ENCODE data around the gene ZDHHC21. TPM values are rescaled to one million over a fixed set of nuclear protein-coding genes. Genes with fewer than 3 reads are reported as not detected.

ZDHHC21 gene
- total and polyA plus RNA-seq, 2 donors (not counting 3 experiments of a cell fraction or from before 2014, with no cell fraction given): 7.2 to 25.9 TPM

DNA sequence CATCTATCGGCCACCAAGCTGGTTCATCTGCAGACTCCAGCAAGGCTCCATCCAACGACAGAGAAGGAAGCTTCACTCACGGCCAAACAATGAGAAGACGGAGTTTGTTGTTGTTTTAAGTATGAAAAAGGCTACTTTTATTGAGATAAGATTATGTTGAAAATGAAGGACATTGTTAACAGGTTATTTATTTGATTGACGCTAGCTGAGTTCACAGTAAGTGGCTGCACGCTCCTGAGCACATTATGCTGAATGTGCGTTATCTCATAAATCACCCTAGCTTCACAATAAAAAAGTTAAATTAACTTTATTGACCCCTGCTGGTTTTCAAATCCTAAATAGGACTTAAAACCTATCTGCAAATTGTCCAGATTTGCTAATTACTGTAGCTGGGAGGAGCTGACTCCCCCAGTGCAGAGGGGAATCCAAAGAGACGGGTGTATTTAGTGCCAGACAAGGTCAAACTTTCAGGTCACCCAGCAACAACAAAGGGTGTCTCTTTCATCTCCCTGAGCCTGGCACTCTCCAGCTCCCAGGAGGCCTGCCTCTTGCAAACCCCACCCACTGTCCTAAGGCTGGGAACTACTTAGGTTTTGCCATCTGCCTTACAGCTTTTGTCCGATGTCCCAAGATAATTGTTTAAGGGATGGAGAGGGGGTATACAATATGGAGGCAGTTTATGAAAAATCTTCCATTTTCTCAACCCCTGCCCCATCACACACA is 129.2 kb downstream of the ZDHHC21 start:
- intact Hi-C loops (cut with micrococcal nuclease): no loop called here
- Histone ChIP-seq H3K4me2 (ENCODE audit: insufficient read depth, low read length) (no peak overlapping the region), H3K27ac (ENCODE audit: insufficient read depth, low read depth, low read length) (no peak overlapping the region), H4K20me1 (replicated peaks; ENCODE audit: control insufficient read depth, extremely low read depth, insufficient read depth, low read length) (no peaks in the 10 kb centered on the region), H3K9me3 (replicated peaks; ENCODE audit: control insufficient read depth, insufficient read depth, low read length) (no peaks in the 10 kb centered on the region), H3K27me3 (ENCODE audit: control insufficient read depth in 2 of 2, insufficient read depth in 2 of 2, low read length in 2 of 2) (no peaks in the 10 kb centered on the region), H3K4me1 (ENCODE audit: control insufficient read depth, extremely low read depth, insufficient read depth, low read length) (no peaks in the 10 kb centered on the region), H3K36me3 (ENCODE audit: control insufficient read depth in 2 of 2, extremely low read depth in 1 of 2, insufficient read depth in 2 of 2, low read length in 2 of 2) (no peaks in the 10 kb centered on the region), H3K4me3 (replicated peaks in 1 of 3; ENCODE audit: insufficient read depth in 1 of 3, low read depth in 1 of 3, low read length in 3 of 3) (no peak overlapping the region), H2AFZ (ENCODE audit: low read depth, low read length) (no peak overlapping the region), H3K79me2 (ENCODE audit: control insufficient read depth, insufficient read depth, low read length) (no peaks in the 10 kb centered on the region), H3K9ac (replicated peaks; ENCODE audit: extremely low read depth, insufficient read depth, low read length) (no peak overlapping the region), H3K9me1 (replicated peaks; ENCODE audit: control insufficient read depth, extremely low read depth, insufficient read depth, low read length) (no peaks in the 10 kb centered on the region)
- dilution Hi-C loops (cut with MboI; ENCODE audit: extremely low pct_ligation_motif_present, low sequenced_read_pairs): no loop called here
- ChIA-PET POLR2A (no interaction called here), CTCF (interaction anchor here (0.9 to 1.6 kb wide), 3 partner anchors 11 to 99 kb away, joined by 3 to 4 read pairs (median 3); no protein-coding TSS in a partner anchor)
- no peak for FAIRE-seq
- no TSS peak for BruUV-seq (replicated peaks)
- DNase-seq (ENCODE audit: low read depth, low spot score): no peak
- TF ChIP-seq MYC (IDR thresholded peaks at IDR 0.05; ENCODE audit: low read depth, low read length) (no peak), POLR2AphosphoS5 (IDR thresholded peaks at IDR 0.05; ENCODE audit: insufficient read depth, low read depth, low read length) (no peak), GATA2 (IDR thresholded peaks at IDR 0.05; ENCODE audit: insufficient read depth, insufficient read length, low read depth, low read length) (no peak), POLR2A (IDR thresholded peaks at IDR 0.05; ENCODE audit: low read depth, low read length) (no peak), JUN (IDR thresholded peaks at IDR 0.05; ENCODE audit: borderline replicate concordance, insufficient read depth, insufficient read length, low read depth) (no peak), FOS (IDR thresholded peaks at IDR 0.05; ENCODE audit: borderline replicate concordance, insufficient read depth, low read length) (no peak), EZH2 (IDR thresholded peaks at IDR 0.05; ENCODE audit: borderline replicate concordance, low read depth, low read length, severe bottlenecking) (no peak)
- TF ChIP-seq, protein P1, sequence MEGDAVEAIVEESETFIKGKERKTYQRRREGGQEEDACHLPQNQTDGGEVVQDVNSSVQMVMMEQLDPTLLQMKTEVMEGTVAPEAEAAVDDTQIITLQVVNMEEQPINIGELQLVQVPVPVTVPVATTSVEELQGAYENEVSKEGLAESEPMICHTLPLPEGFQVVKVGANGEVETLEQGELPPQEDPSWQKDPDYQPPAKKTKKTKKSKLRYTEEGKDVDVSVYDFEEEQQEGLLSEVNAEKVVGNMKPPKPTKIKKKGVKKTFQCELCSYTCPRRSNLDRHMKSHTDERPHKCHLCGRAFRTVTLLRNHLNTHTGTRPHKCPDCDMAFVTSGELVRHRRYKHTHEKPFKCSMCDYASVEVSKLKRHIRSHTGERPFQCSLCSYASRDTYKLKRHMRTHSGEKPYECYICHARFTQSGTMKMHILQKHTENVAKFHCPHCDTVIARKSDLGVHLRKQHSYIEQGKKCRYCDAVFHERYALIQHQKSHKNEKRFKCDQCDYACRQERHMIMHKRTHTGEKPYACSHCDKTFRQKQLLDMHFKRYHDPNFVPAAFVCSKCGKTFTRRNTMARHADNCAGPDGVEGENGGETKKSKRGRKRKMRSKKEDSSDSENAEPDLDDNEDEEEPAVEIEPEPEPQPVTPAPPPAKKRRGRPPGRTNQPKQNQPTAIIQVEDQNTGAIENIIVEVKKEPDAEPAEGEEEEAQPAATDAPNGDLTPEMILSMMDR (IDR thresholded peaks at IDR 0.05; ENCODE audit: extremely low read depth in 1 of 2, insufficient read depth in 1 of 2, low read depth in 1 of 2, low read length in 2 of 2): no peak
- TF ChIP-seq, protein P2, sequence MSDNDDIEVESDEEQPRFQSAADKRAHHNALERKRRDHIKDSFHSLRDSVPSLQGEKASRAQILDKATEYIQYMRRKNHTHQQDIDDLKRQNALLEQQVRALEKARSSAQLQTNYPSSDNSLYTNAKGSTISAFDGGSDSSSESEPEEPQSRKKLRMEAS (IDR thresholded peaks at IDR 0.05; ENCODE audit: insufficient read depth, insufficient read length): no peak
